ENCODE measurements around the gene PDK1. TPM values are rescaled to one million over a fixed set of nuclear protein-coding genes. Genes with fewer than 3 reads are reported as not detected.

PDK1 gene
- total RNA-seq, 4 donors from 2014 or later: 7.0 to 13.5 (median 11.4) TPM

DNA sequence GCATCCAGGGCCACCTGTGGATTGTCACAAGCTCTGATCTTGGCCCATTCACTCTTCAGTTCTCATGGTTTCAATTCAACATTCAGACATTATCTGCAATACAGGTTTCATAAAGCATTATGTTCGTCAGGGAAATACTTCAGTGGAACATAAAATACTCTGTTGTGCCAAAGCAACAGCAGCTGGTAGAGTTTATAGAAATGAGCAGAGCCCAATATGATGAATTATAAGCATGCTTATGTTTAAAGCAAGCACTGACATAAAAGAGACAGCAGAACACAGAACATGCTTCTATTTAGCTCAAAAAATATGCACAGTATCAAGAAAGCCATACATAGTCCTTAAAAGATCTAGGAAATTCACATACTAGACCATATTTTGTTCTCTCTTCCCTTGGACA is 71.3 kb downstream of the PDK1 start:
- H3K27me3 ChIP-seq: no peaks in the 10 kb centered on the region
- TF ChIP-seq, protein P1, sequence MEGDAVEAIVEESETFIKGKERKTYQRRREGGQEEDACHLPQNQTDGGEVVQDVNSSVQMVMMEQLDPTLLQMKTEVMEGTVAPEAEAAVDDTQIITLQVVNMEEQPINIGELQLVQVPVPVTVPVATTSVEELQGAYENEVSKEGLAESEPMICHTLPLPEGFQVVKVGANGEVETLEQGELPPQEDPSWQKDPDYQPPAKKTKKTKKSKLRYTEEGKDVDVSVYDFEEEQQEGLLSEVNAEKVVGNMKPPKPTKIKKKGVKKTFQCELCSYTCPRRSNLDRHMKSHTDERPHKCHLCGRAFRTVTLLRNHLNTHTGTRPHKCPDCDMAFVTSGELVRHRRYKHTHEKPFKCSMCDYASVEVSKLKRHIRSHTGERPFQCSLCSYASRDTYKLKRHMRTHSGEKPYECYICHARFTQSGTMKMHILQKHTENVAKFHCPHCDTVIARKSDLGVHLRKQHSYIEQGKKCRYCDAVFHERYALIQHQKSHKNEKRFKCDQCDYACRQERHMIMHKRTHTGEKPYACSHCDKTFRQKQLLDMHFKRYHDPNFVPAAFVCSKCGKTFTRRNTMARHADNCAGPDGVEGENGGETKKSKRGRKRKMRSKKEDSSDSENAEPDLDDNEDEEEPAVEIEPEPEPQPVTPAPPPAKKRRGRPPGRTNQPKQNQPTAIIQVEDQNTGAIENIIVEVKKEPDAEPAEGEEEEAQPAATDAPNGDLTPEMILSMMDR (IDR thresholded peaks at IDR 0.05): no peak
- TF ChIP-seq POLR2A (IDR thresholded peaks at IDR 0.05): no peak
- 93 to 100% methylated on average over 1 of the region's 1 CpG for WGBS, 2 donors

DNA sequence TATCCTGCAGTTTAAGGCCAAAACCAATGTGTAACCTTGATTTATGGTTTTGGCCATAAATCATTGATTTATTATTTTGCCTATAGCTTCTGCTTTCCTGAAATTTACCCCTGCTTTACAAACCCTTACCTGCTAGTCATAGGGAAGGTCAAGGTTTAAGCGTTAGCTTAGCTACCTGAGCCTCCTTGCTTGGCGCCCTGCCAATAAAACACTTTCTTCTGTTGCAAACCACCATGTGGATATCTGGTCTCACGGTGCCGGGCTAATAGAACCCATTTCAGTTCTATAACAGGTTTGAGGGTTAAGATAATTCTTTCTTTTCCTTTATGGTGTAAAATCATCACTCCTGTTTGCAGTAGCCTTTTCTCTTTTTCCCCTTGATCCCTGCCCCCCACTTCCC is 72.2 kb downstream of the PDK1 start:
- intact Hi-C loops (cut with DNase I): no loop called here
- no peak overlapping the region for H3K4me3 ChIP-seq (replicated peaks in 1 of 3)
- no peak for DNase-seq
- H3K36me3 ChIP-seq: no peaks in the 10 kb centered on the region
- no peaks in the 10 kb centered on the region for H3K27me3 ChIP-seq
- H3K4me1 ChIP-seq: no peaks in the 10 kb centered on the region
- WGBS, 2 donors: 69 to 87% methylated on average over 4 of the region's 4 CpGs
- H3K9me3 ChIP-seq: no peaks in the 10 kb centered on the region
- no peak for TF ChIP-seq POLR2A (IDR thresholded peaks at IDR 0.05)
- TF ChIP-seq, protein P1 (IDR thresholded peaks at IDR 0.05): no peak
- no peak overlapping the region for H3K27ac ChIP-seq

More for the DNA sequence above, 71.3 kb downstream of the PDK1 start:
- no peaks in the 10 kb centered on the region for H3K9me3 ChIP-seq
- no peaks in the 10 kb centered on the region for H3K36me3 ChIP-seq
- no peak for DNase-seq
- H3K4me1 ChIP-seq: no peaks in the 10 kb centered on the region
- no peak overlapping the region for H3K27ac ChIP-seq
- no peak overlapping the region for H3K4me3 ChIP-seq (replicated peaks in 1 of 3)
- intact Hi-C loops (cut with DNase I): no loop called here

DNA sequence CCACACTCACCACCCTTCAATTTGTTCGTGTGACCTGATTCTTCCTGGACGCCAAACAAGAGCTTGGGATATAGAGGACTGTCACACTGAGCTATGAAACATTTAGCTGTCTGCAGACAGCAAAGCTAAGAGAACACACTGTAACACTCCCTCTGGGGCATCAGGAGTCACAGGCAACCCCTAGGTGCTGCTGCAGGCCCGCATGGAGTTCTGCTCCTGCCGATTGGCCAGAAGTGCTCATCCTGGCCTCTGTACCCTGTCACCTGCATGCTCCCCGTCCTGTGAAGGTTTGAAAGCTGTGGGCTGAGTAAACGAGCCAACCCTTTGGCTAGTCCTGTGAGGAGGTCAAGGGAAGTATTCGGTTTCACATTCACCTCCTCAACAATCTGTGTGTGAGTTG is 73.7 kb downstream of the PDK1 start:
- no peak for DNase-seq
- Histone ChIP-seq H3K27ac (no peak overlapping the region), H3K27me3 (no peaks in the 10 kb centered on the region), H3K4me1 (no peaks in the 10 kb centered on the region), H3K36me3 (no peaks in the 10 kb centered on the region), H3K9me3 (no peaks in the 10 kb centered on the region), H3K4me3 (replicated peaks in 1 of 3) (no peak overlapping the region)
- intact Hi-C loops (cut with DNase I): no loop called here
- TF ChIP-seq, protein P1 (IDR thresholded peaks at IDR 0.05): no peak
- TF ChIP-seq POLR2A (IDR thresholded peaks at IDR 0.05): no peak
- 81 to 95% methylated on average over 7 of the region's 7 CpGs for WGBS, 2 donors

DNA sequence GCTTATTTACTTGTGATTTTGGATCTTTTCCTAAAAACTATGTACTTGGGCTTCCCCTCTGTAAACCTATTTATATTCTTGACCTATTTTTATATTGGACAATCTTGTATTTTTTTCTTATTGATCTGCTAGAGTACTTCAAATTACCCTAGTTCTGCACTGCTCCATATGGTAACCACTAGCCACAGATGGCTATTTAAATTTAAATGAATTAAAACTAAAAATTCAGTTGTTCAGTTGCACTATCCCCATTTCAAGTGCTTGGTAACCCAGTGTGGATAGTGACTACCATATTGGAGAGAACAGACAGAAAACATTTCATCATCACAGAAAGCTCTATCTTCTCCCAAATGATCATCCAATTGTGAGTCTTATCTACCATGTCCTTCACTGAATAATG is 74.3 kb downstream of the PDK1 start:
- DNase-seq: no peak
- intact Hi-C loops (cut with DNase I): no loop called here
- no peaks in the 10 kb centered on the region for H3K27me3 ChIP-seq
- H3K27ac ChIP-seq: no peak overlapping the region
- no peaks in the 10 kb centered on the region for H3K4me1 ChIP-seq
- TF ChIP-seq, protein P1 (IDR thresholded peaks at IDR 0.05): no peak
- no peak for TF ChIP-seq POLR2A (IDR thresholded peaks at IDR 0.05)
- H3K9me3 ChIP-seq: no peaks in the 10 kb centered on the region
- no peaks in the 10 kb centered on the region for H3K36me3 ChIP-seq
- H3K4me3 ChIP-seq (replicated peaks in 1 of 3): no peak overlapping the region

DNA sequence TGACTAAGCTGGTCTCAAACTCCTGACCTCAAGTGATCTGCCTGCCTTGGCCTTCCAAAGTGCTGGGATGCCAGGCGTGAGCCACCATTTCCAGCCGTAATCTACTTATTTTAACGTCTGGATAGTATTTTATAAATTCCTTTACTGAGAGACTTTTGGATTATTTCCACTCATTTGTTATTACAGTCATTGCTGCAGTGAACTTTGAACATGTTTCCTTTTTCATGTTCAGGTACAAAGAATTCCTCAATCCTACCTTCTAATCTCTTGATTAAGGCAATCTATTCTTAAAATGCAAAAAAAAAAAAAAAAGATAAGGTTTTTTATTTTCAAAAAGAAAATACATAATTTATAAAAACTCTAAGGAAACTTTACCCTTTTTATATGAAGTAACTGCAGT is 78.6 kb downstream of the PDK1 start:
- intact Hi-C loops (cut with DNase I): no loop called here
- Histone ChIP-seq H3K27ac (no peak overlapping the region), H3K9me3 (no peaks in the 10 kb centered on the region), H3K4me1 (no peaks in the 10 kb centered on the region), H3K27me3 (no peaks in the 10 kb centered on the region), H3K4me3 (replicated peaks in 1 of 3) (no peak overlapping the region), H3K36me3 (no peaks in the 10 kb centered on the region)
- WGBS, 2 donors: 55 to 57% methylated on average over 3 of the region's 3 CpGs
- DNase-seq: no peak
- TF ChIP-seq, protein P1 (IDR thresholded peaks at IDR 0.05): no peak
- no peak for TF ChIP-seq POLR2A (IDR thresholded peaks at IDR 0.05)

Data from thyroid gland (tissue), 4 donors.